Dermis blood vessel endothelial cell (primary cell): ENCODE data around the gene TBC1D3L. TPM values are rescaled to one million over a fixed set of nuclear protein-coding genes. Genes with fewer than 3 reads are reported as not detected.
"Not testable (repeated sequence)": the region's sequence is repeated elsewhere in the genome, so short reads cannot be mapped to it uniquely, and the experiment has no call there.

Experiments used
- DNase-seq: peaks from one replicate; pipeline ENCODE4 v3.0.0; 2010
- total RNA-seq: library from RNA; depleted of rRNA; stranded (reverse); fragments of >200 nt; gene quantifications from 2 replicates; pipeline ENCODE4 v1.2.3, GENCODE V29; 2014

Gene TBC1D3L
- 1.9 and 4.9 TPM in 2 replicates for total RNA-seq

DNA sequence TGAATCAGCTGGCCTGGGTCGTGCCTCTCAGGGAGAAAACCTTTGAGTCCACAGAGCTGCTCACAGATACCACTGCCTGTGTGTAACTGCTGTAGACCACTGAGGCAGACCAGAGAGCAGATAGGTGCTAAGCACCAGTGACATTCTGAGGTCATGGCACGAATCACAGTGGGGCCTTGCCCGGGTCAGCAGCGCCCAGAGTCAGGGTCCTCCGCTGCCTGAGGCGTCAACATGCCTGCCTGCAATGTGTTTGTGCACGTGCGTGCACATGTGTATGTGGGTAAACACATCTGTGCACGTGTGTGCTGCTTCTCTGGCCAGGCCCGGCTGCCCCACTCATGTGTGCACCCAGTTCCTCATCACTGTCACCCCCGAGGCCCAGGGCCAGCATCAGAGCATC is at the start of gene TBC1D3L:
TBC1D3L (minus strand) TSS at position 101 of the 400 bp plus-strand sequence. CDS start 1,540 bp downstream, outside the sequence.
- DNase-seq: not testable (repeated sequence)

DNA sequence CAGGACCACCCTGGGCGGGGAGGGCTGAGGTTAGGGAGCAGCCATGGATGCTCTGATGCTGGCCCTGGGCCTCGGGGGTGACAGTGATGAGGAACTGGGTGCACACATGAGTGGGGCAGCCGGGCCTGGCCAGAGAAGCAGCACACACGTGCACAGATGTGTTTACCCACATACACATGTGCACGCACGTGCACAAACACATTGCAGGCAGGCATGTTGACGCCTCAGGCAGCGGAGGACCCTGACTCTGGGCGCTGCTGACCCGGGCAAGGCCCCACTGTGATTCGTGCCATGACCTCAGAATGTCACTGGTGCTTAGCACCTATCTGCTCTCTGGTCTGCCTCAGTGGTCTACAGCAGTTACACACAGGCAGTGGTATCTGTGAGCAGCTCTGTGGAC is 14.8 kb upstream of the TBC1D3L start, which contains the start of gene TBC1D3D:
TBC1D3D (plus strand) TSS at position 301 of the 400 bp plus-strand sequence. CDS start 1,585 bp downstream, outside the sequence.
- DNase-seq: not testable (repeated sequence)

Other genes with a start within 250 kb of the TBC1D3L start
- gene HNF1B, start 244.0 kb downstream of the TBC1D3L start, total RNA-seq: 0.05 and 0.34 TPM in 2 replicates
- not detected in 2 replicates for gene TBC1D3K, start 64.6 kb downstream of the TBC1D3L start, total RNA-seq
- gene TBC1D3D, start 14.9 kb upstream of the TBC1D3L start, total RNA-seq: 0.65 TPM in 1 of 2 replicates, not detected in the other
- gene TBC1D3C, start 79.6 kb upstream of the TBC1D3L start, total RNA-seq: 0.56 TPM in 1 of 2 replicates, not detected in the other
- not detected in 2 replicates for gene TBC1D3E, start 138.9 kb upstream of the TBC1D3L start, total RNA-seq
- gene TBC1D3, start 203.5 kb upstream of the TBC1D3L start, total RNA-seq: not detected in 2 replicates